HG03575 (cell line): Measurements from ENCODE around the gene GPC5.
"Not testable (repeated sequence)": the region's sequence is repeated elsewhere in the genome, so short reads cannot be mapped to it uniquely, and the experiment has no call there.

Experiments used
- ATAC-seq: cut with Tn5 transposase; IDR thresholded peaks from one replicate; pipeline ENCODE4 v1.9.1; 2021; ENCODE audit not compliant: unreplicated experiment, insufficient number of reproducible peaks, low FRiP score; ENCODE audit errors: extremely low read depth

Gene GPC5

DNA sequence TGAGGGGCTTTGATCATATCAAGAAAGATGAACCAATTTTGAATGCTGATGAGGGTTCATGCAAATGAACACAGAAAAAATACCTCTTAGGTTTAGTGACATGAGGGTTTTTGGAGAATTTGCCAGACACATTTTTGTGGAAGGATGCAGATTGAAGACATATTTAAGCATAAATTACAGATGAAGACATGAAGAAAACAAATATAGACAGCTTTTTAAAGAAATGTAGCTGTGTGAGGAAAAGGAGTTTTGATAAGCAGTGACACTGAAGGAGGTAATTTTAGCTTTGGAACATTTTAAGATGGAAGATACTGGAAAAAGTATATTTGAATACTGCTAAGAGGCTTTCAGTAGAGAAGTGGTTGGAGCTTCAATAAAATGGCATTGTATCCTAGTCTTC is 1017.4 kb downstream of the GPC5 start:
- ATAC-seq: no peak

- no peak for ATAC-seq
Observed at GRCh38 chr13:92418818-92419412, 1020.5 kb downstream of the GPC5 start.

GRCh38 chr13:92429231-92429630 is 1030.8 kb downstream of the GPC5 start:
- no peak for ATAC-seq

GRCh38 chr13:92433386-92433785 is 1035.0 kb downstream of the GPC5 start:
- ATAC-seq: no peak

- no peak for ATAC-seq
Observed at GRCh38 chr13:92433963-92434362, 1035.5 kb downstream of the GPC5 start.

- no peak for ATAC-seq
Observed at GRCh38 chr13:92436924-92437323, 1038.5 kb downstream of the GPC5 start.

DNA sequence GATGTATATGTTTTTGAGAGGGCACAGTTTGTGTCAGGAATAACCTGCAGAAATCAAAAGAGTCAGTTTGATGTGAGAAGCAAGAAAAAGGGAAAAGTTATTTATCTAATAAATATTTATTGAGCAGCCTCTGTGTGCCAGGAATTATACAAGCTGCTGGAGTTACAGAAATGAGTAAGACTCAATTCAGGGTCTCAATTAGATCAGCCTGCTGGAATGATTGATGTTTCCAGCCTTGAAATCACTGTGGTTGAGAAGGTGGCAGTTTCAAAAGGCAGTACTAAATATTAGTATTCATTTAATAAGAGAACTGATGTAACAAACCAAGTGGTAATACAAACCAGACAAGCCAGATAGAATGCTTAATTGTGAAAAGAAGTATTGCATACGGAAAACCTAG is 1045.8 kb downstream of the GPC5 start:
- ATAC-seq: no peak

DNA sequence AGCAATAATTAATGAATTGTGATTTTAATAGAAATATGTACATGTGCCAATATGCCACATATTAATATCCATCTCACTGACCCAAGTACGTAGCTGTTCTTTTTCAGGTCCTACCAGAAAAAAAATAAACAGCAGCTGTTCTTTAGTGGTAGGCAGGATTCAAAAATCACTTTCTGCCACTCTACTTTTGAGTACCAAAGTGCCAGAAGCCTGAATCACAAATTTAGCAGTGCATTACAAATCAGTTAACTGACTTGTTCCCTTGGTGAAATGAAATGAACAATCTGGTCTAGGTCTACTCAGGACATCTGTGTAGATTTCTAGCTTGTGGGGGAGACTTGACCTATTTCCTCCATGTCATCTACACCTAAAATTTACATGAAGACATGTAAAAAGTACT is 1052.6 kb downstream of the GPC5 start:
- ATAC-seq: no peak

DNA sequence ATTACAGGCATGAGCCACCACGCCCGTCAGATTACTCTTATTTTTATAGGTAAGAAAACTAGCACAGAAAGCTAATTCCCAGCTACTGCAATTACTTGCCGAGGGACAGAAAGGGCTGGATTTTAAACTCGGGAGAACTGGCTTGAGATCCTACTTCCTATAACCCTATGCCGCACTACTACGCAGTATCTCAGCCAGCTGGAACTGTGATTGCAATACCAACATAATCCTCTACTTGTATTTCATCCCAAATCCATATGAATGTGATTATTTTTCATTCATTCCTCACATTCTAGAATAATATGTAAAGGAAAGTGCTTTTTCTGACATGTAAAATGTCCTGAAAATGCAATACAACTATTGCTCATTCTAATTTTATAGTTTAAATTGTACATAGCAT is 1054.4 kb downstream of the GPC5 start:
- ATAC-seq: no peak

- ATAC-seq: no peak
Observed at GRCh38 chr13:92459306-92459705, 1060.9 kb downstream of the GPC5 start.

- no peak for ATAC-seq
Observed at GRCh38 chr13:92460479-92460878, 1062.1 kb downstream of the GPC5 start.

DNA sequence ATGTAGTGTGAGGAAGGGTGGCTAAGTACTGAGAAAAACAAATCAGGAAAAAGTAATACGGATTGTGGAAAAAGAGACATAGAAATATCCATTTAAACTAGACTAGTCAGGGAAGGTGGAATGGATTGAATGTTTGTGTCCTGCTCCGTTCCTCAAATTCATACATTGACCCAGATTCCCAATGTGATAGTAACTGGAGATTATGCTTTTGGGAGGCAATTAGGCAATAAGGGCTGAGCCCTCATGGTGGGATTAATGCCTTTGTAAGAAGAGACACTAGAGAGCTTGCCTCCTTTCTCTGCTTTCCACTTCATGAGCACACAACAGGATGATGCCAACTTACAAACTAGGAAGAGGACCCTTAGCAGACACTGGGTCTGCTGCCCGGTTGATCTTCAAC is 1063.0 kb downstream of the GPC5 start:
- no peak for ATAC-seq

DNA sequence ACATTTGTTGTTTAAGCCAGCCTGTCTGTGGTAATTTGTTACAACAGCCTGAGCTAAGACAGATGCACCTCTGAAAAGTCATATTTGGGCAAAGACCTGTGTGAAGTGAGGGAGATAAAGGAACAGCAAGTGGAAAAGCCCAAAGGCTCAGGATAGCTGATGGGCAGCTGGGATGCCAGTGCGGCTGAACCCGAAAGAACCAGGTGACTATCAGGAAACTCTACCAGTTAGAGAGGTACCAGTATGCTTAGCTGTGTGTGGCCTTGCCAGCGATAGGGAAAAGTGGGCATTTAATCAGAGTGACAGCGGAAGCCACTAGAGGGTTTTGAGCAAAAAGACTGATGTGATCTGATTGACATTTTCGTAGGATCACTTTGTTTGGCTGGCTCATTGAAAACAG is 1063.4 kb downstream of the GPC5 start:
- ATAC-seq: no peak

DNA sequence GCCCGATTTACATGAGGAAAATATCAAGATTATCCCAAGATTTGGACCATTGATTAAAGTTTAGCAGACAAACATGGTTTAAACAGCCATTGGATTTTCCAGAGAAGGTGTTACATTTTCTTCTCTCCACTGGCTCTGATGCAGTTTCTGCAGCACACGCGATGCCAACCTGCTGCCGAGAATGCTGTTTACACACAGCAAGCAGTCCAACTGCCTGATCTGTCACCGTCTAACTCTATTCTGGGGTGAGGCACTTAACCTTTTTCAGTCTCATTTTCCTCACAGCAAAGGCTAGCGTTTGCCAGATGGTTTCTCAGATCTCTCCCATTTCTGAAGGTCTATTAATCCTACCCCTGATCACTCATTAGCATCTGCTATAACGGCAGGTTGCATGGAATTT is 1064.7 kb downstream of the GPC5 start:
- no peak for ATAC-seq

- no peak for ATAC-seq
Observed at GRCh38 chr13:92473765-92474475, 1075.5 kb downstream of the GPC5 start.

DNA sequence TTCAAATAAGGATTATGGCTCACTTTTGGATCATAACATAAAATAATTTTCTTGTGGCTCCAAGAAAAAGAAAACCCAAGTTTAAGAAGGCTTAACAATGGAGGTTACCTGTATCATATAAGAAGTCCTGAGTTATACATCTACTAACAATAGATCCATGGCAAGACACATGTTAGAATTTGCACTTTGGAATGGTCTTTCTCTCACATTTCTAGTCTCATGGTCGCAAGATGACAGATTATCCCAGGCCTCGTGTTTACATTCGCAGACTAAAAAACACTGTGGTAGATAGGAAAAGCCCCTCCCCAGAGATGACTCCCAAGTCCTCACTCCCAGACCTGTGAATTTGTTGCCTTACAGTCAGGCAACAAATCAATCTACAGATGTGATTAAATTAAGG is 1082.0 kb downstream of the GPC5 start:
- ATAC-seq: no peak

GRCh38 chr13:92482790-92483189 is 1084.4 kb downstream of the GPC5 start:
- not testable (repeated sequence) for ATAC-seq

- ATAC-seq: no peak
Observed at GRCh38 chr13:92483894-92484293, 1085.5 kb downstream of the GPC5 start.

DNA sequence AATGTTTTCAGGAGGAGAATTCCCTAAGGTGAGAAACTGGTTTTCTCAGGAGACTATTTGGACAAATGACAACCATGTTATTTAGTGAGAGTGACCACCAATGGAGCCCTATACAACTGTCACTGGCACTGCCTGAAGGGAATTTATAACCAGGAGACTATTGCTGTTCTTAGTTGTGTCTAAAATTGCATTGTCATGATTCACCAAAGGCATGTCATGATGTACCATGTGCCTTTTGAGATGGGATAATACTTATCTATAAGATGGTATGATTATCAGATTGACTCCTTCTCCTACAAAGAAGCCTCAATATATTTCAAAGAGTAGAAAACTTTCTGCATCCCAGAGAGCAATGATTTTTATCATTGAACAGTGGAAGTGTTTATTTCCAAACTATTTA is 1088.8 kb downstream of the GPC5 start:
- no peak for ATAC-seq

DNA sequence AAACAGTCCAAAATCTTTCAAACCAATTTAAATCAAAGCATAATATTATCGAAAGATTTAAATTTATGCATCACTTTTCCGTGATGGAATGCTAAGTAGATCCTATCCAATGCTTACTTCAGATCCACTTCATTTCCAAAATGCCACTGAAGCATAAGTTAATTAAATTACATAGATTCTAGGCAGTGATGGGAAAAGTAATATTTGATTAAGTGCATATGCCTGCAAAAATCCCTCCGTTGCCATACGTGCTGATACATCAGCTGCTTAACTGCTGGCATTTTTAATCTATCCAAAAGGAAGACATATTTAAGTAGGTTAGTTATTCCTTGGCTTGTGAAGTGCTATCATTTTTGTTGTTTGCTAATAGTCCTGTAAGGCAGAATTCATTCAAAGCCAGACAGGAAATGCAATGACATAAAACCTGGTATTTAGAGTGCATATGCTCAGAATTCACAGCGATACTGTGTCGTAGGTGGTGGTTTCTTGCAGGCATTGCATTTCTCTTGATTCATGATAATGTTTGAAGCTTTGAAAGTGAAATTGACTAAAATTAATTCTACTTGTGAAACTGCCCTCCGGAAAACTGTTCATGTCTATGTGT is 1089.9 kb downstream of the GPC5 start:
- no peak for ATAC-seq

DNA sequence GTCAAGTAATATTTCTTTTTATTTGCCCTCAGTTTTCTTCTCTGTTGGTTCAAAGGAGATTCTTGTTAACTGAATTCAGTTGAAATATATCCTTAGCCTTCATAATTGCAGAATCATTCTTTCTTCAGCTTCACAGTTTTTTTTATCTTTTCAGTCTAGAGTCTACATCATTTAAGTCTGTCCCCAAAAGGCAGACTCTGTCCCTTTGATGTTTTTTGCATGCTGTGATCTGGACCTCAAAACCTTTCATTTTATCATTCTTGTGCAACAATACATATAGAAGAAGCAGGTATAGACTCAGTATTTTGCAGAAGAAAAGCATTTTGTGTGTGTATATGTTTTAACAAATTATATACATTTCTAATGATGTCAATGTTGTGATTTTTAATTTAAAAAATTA is 1093.4 kb downstream of the GPC5 start:
- ATAC-seq: no peak
